GM19452 (cell line): ENCODE data around the gene ASB13.

Experiments
- ATAC-seq: cut with Tn5 transposase; IDR thresholded peaks from one replicate; pipeline ENCODE4 v1.9.1; 2021; ENCODE audit not compliant: unreplicated experiment

ASB13 gene

DNA sequence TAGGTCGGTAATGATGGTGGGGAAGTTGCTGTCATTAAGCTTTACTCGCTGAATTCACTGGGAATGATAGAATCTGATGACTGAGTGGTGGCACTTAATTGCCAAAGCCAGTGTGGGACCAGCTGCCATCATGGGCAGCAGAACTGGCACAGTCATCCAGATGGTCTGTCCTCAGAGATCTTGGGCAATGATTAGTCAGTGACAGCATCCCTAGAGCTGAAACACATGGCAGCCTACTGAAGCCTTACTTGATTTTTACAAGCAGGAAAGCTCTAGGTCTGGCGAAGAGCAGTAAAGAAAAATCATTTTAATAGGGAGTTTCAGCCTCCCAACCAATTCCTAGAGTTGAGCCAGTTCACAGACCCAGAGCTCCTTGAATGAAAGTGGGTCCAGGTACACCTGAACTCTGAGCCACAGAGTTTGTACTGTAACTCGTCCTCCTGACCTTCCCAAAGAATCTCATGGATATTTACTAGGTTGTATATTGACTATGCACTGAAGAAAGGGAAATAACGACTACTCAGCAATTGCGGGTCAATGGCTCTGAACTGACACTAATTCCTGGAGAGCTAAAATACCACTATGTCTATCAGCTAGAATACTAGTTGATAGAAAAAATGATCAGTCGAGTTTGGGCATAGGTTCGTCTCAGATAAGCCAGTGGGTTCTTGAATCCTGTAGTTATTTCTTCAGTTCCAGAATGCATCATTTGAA, 4.4 kb upstream of the ASB13 start:
- ATAC-seq, result no peak

DNA sequence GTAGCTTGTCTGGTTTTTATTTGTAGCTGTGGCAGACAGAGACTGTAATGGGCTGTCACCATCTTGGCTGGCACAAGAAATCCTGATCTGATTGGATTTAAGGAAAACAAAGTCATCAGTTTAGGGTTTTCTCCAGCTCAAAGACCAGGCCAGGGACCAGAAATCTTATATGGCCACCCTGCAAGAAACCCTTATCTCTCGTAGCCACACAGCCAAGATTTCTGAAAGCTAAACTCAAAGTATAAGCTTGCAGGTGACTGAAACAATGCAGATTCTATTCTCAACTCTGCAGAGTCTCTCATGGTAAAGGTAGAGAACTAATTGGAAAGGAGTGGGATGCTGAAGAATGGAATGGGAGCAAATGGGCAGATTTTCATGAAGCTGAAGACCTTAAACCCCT, 3.2 kb upstream of the ASB13 start:
- no peak for ATAC-seq

- no peak for ATAC-seq
Observed at GRCh38 chr10:5668429-5668828, 2.0 kb upstream of the ASB13 start.

- no peak for ATAC-seq
Observed at GRCh38 chr10:5666841-5667630, 641 bp upstream of the ASB13 start.

DNA sequence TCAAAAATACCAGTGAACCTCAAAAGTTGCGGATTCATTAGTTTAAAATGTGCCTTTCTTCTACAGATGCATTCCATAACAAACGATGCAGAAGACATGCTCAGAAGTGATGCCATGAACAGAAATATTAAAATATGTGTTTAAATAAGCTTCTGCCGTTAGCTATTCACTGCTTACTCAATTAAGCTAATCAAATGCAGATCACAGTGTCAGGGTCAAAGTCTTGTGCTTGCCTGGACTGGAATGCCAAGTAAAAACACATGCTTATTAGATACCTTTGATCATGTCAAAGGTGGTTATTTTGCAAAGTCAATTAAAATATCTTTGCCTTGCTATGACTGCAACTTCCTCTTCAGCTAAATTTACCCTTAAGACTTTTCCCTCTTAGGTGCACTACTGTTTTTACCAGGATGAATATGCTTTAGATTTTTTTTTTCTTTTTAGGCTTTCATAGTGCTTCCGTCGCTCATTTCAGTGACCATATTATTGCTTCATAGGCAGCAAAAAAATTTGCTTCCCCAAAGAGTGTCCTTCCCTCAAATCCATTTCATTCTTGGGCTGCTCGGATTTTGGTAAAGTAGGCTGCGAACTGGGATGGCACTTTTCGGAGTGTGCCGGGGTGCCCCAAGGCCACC, 905 bp downstream of the ASB13 start:
- no peak for ATAC-seq

DNA sequence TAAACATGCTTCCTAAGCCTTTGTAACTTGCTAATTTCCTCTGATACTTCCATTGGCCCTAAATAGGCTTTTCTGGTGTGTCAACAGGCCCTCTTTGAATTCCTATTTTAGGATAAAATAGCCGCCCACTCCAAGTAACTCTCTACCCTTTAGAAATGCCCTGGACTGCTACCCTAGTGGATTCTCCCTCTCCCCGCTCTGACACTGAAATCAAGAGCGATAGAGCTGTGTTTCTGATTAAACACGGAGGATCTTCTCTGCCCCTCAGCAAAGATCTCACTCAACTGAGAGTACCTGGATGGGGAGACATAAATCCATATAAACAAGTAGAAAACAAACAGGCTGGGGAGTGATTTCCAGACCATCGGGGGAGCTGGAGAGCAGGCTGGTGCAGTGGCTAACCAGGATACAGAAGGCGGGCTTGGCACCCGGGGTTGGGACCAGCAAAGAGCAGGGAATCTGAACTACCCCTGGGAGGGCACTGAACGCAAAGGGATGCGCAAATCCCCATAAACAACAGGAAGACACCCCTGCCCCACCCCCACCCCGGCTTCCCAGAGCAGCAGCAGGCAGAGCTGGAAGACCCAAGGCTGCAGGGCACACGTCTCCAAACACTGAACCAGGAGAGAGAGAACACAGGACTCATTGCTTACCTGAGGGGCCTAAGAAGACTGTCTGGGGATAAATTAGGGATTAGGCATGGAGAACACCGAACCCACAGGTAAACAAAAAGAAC, 2.5 kb downstream of the ASB13 start:
- no peak for ATAC-seq

DNA sequence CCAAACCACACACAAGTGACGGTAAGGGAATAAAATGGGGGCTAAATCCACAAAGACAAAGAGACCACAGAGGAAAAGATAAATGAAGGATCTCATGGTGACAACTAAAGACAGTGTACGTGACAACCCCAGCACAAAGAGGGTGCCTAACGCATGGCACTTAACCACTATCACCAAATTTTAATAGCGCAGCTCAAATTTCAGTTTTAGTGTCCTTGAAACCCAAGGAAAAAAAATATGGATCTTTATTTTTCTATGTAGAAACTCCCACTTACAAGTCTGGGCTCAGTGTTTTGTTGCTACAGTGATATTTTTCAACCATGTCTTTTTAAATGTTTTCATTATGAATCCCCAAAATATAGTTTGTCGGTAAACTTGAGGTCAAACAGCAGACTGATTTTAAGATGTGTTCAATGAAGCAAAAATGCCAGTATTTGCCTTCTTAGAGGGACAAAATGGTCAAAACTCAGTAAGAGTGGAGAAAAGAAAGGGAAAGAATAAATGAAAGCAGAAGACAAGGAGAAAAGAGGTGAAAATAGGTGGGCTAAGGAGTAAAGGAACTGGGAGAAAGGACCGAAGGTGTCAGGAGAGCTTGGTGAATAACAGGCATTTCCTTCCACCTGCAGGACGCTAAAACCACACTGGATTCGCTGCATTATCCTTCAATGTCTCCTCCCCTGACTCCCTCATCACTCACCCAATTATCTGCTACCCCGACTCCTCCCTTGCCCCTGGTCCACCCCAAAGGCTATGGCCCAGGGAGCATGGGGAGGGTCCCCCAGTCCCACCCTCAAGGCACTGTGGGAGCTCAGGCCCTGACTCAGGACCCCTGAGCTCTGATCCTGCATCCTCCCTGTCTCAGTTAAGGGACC, 3.5 kb downstream of the ASB13 start:
- no peak for ATAC-seq

GRCh38 chr10:5661043-5661442, 5.4 kb downstream of the ASB13 start:
- ATAC-seq, result no peak

DNA sequence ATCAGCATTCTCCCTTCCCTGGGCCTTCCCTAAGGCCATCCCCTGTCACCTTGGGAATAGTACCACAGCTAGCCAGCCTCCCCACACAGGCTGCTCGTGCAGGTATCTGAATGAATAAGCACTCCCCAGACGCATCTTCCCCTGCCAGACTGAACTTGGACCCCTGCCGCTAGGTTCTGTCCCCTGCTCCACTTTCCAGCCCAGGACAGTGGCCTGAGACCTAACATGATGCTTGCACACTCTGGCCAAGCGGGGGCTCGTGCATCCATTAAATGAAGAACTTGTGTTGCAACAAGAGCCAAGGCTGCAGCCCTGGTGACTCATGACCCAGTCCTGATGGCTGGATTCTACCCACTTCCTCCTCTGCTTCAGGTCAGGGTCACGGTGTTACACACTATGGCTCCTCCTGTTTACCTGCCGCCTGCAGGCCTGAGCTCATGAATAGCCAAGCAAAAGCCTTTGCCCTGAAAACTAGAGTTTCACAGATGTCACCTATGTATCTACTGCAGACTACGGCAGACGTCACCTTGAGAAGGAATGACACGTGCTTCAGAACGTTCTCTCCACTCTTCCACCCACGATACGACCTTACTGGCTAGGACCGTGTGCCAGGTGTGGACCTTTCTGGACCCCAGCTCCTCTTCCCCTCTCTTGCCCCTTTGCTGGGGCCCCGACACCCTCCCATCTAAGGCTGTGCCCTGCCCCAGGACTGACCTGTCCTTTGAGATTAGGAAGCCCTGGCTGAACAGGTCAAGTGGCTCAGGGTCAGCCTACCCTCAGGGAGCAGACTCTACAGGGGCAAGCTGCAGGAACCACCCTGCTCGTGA, 6.5 kb downstream of the ASB13 start:
- no peak for ATAC-seq

DNA sequence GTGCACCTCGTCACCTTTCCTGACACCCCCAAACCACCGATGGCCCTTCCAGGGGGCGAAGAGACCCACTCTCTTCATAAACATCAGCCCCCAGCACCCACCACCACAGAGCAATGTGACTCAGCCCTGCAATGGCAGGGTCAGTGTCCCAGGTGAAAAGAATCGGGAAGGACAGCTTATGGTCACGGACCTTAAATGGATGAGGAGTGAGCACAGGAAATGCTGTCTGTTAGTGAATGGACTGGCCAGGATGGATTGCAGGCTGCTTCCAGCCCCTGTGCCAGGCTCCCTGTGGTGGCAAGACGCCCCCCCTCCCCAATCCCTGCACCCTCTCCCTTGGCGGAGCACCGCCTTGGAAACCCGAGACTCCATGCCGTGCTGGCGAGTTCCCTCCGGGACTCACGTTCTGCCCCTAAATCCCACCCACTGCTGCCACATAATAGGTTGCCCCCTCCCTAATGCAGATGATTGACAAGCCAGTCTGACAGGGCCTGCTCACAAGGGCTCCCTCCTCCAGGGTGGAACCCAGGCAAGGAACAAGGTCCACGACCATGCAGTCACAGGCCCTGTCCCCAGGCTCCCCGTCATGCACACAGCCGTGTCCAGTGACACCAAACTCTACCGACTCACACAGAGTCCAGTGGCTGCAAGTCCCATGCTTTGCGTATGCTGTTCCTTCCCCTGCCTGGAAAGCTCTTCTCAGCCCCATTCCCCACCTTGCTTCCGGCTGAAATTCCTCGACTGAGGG, 7.3 kb downstream of the ASB13 start:
- ATAC-seq, result no peak

DNA sequence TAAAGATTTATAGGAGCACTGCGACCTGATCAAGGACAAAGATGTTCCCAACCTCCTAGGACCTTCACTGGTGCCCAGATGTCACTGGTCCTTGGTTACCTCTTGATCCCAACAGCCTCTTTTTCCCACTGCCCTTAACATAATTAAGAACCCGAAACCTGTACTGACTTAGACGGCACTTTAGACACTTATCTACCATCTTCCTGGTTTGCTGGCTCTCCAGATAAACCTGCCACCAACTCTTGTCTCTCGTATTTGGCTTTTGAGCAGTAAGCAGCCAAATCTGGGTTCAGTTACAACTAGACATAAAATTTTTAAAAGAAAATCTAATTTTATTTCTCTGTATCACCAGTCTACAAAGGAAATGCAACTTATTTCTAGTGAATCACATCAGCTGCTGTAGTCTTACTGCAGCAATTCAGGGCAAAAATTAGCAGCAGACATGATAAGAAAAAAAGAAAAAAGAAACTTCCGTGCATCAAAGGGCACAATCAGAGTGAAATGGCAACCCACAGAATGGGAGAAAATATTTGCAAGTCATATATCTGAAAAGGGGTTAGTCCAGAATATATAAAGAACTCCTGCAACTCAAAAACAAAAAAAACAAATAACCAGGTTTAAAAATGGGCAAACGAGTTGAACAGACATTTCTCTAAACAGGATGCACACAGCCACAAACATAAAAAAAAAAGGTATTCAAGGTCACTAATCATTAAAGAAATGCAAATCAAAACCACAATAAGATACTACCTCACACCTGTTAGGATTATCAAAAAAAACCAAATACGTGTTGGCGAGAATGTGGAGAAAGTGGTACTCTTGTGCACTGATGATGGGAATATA, 9.4 kb downstream of the ASB13 start:
- no peak for ATAC-seq

DNA sequence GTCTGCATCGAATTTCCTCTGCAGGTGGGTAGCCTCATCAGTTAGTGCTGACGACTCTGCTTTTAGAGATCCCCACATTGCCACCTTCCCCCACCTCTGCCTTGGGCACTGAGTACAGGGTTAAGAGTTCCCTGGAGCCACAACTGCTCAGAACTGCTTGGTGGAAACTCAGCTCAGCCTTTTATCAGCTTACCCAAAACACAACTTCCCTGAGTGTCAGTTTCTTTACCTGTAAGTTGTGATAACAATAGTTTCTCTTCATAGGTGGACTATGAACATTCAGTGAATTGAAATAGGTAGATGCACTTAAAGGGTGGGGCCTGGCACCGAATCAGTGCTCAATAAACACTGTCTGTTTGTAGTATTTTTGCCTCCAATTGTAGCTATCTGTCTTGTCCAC, 11.3 kb downstream of the ASB13 start:
- no peak for ATAC-seq

GRCh38 chr10:5654218-5654755, 12.1 kb downstream of the ASB13 start:
- no peak for ATAC-seq

DNA sequence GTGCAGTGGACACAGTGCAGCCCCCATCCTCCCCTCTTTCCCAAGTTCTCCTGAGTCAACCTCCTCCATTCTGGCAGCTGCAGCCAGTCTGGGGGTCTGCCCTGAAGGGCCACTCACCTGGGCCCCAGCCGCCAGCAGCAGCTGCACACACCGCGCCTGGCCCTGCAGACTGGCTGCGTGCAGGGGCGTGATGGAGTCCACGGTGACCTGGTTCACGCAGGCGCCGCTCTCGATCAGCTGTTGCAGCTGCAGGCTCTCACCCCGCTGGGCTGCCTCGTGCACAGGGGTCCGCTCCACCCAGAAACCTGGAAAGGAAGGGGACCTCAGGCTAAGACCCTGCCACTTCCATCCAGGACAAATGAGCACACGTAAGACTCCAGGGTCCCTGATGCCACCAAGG, 13.6 kb downstream of the ASB13 start:
- ATAC-seq, result no peak

GRCh38 chr10:5651388-5651764, 15.0 kb downstream of the ASB13 start:
- no peak for ATAC-seq

DNA sequence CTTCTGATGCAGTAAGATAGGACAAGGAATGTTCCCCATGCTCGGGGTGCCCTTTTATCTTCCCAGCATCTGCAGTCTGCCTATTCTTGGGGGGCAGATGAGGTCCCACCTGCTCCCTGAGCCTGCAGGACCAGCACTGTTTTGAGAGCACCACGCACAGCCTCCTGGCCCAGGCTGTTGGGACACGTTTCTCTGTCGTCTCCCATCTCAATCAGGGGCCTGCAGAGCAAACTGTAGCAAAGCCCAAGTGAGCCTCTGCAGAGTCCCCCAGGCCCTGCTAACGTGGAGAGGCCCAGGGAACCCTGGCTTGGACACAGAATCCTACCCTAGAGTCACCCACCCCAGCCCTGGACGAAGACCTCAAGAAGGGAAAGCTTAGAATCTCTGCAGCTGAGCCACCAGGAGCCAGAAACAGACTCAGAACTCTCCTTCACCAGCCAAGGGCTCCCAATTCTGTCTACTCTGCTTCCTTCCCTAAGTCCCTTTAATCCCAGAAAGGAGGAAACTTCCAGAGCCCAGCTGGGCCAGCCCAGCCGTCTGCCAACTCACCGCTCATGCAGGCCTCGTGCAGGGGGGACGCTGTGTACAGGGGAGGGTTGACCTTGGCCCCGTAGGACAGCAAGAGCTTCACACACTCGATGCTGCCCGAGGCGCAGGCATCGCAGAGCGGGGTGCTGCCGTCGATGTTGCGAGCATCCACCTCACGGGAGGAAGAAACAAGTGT, 15.6 kb downstream of the ASB13 start:
- no peak for ATAC-seq

DNA sequence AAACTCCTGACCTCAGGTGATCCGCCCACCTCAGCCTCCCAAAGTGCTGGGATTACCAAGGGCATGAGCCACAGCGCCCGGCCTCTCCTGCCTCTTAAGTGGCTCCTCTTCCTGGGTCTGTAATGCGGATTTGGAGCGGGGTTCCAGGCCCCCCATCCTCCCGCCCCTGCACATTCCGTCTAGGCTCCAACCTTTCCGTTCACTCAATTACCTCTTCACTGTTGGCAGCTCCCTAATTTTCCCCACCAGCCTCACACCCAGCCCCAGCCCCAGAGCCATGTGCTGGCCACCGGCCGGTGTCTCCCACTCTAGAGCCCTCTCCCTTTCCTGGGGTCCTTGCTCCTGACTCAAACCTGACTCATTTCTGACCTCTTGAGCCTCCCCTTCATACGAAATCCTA, 16.6 kb downstream of the ASB13 start:
- ATAC-seq, result no peak
